HepG2 (cell line): ENCODE results near the gene LAPTM4A. TPM values are rescaled to one million over a fixed set of nuclear protein-coding genes. Genes with fewer than 3 reads are reported as not detected.

ENCODE experiments used
- GATAD1 ChIP-seq: IDR thresholded peaks from 2 replicates; pipeline ENCODE4 v1.6.1; 2016; ENCODE audit warnings: missing genetic modification reagents, missing compliant biosample characterization
- KLF6 ChIP-seq: IDR thresholded peaks from 2 replicates; pipeline ENCODE4 v1.8.0; 2016; ENCODE audit warnings: missing biosample characterization, missing genetic modification reagents
- LCORL ChIP-seq, 2 experiments: fragments of 450-650 bp in 1 of 2; sonication (generic) in 1 of 2; formaldehyde crosslinking in 1 of 2; IDR thresholded peaks; 2 replicates each; pipeline versions ENCODE4 v1.5.0 to v1.6.1; 2017 to 2020; ENCODE audit warnings: antibody characterized with exemption in 1 of 2, missing genetic modification reagents in 1 of 2
- MIER2 ChIP-seq: IDR thresholded peaks from 2 replicates; pipeline ENCODE4 v1.6.1; 2016; ENCODE audit warnings: missing biosample characterization, missing genetic modification reagents
- NFATC3 ChIP-seq: sonication (generic); formaldehyde crosslinking; IDR thresholded peaks from 2 replicates; pipeline ENCODE4 v1.5.1; 2020; ENCODE audit warnings: mild to moderate bottlenecking, missing genetic modification reagents
- PCBP1 ChIP-seq: fragments of 200-400 bp; formaldehyde crosslinking; IDR thresholded peaks from 2 replicates; pipeline ENCODE4 v1.6.1; 2017; ENCODE audit warnings: mild to moderate bottlenecking, low read depth, low read length, borderline replicate concordance
- TBL1XR1 ChIP-seq: fragments of 150-350 bp; IDR thresholded peaks from 2 replicates; pipeline ENCODE4 v1.6.1; 2014; ENCODE audit warnings: borderline replicate concordance, low read length; ENCODE audit not compliant: partially characterized antibody
- ZFX ChIP-seq: sonication (generic); formaldehyde crosslinking; IDR thresholded peaks from 2 replicates; pipeline ENCODE4 v1.4.0; 2020; ENCODE audit warnings: mild to moderate bottlenecking, low read depth, missing genetic modification reagents, moderate library complexity
- ZNF274 ChIP-seq: sonication (generic); formaldehyde crosslinking; IDR thresholded peaks from 2 replicates; pipeline ENCODE4 v1.5.1; 2020; ENCODE audit warnings: mild to moderate bottlenecking, missing genetic modification reagents
- polyA plus RNA-seq, 8 experiments: library from polyadenylated mRNA; depleted of rRNA in 3 of 8; stranded (reverse) in 7 of 8; unstranded in 1 of 8; fragments of >200 nt; fragmentation: Illumina TruSeq in 4 of 8; extraction: Trizol in 4 of 8; gene quantifications; 2 replicates each; pipeline versions ENCODE4 v1.2.1 to v1.2.3, GENCODE V29; 2011 to 2016; ENCODE audit warnings: low read depth in 4 of 8, missing spikeins in 1 of 8, mixed read lengths in 1 of 8; ENCODE audit not compliant: insufficient read depth in 1 of 8
- total RNA-seq, 5 experiments: library from RNA; depleted of rRNA; stranded (reverse); fragments of >200 nt; fragmentation: Illumina TruSeq; extraction: Trizol; gene quantifications; 2 replicates each; pipeline ENCODE4 v1.2.3, GENCODE V29; 2016; ENCODE audit warnings: low read depth in 1 of 5
- TF ChIP-seq, protein P1 (sequence below): sonication (generic); formaldehyde crosslinking; IDR thresholded peaks from 2 replicates; pipeline ENCODE4 v1.8.0; 2022; ENCODE audit warnings: mild to moderate bottlenecking, missing genetic modification reagents, borderline replicate concordance
- TF ChIP-seq, protein P2 (sequence below): IDR thresholded peaks from 2 replicates; pipeline ENCODE4 v1.6.1; 2016
- TF ChIP-seq, protein P3 (sequence below): sonication (generic); formaldehyde crosslinking; IDR thresholded peaks from 2 replicates; pipeline ENCODE4 v1.5.0; 2020; ENCODE audit warnings: mild to moderate bottlenecking, missing genetic modification reagents
- TF ChIP-seq, protein P4 (sequence below): sonication (generic); formaldehyde crosslinking; conservative IDR thresholded peaks from 2 replicates; pipeline ENCODE4 v1.4.0; 2020; ENCODE audit warnings: mild to moderate bottlenecking, missing genetic modification reagents, moderate library complexity

The LAPTM4A gene
- total and polyA plus RNA-seq, 2 of the 13 experiments (the other 11 are each of a cell fraction or from before 2014, with no cell fraction given) = 116 to 558 TPM

GRCh38 chr2:20097889-20098714 is 46.7 kb upstream of the LAPTM4A start (continued):
- TF ChIP-seq, protein P1, sequence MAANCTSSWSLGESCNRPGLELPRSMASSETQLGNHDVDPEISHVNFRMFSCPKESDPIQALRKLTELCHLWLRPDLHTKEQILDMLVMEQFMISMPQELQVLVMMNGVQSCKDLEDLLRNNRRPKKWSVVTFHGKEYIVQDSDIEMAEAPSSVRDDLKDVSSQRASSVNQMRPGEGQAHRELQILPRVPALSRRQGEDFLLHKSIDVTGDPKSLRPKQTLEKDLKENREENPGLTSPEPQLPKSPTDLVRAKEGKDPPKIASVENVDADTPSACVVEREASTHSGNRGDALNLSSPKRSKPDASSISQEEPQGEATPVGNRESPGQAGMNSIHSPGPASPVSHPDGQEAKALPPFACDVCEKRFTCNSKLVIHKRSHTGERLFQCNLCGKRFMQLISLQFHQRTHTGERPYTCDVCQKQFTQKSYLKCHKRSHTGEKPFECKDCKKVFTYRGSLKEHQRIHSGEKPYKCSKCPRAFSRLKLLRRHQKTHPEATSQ (CRISPR knock-in tag) = 0 out of 2 replicates have a peak, but pooled peaks have one; percentile 57
- TF ChIP-seq NFATC3 (CRISPR knock-in tag) (no peak), MIER2 (CRISPR knock-in tag) (no peak; the same call in 1 of the 2 replicates), KLF6 (CRISPR knock-in tag) (no peak), LCORL (IDR thresholded peaks at IDR 0.05) (no peak), LCORL (CRISPR knock-in tag; IDR thresholded peaks at IDR 0.05) (no peak), PCBP1 (no peak), ZNF274 (CRISPR knock-in tag) (no peak; the same call in 1 of the 2 replicates), ZFX (CRISPR knock-in tag) (no peak; the same call in 1 of the 2 replicates), TBL1XR1 (no peak), GATAD1 (CRISPR knock-in tag) (peak; percentile 75)
- TF ChIP-seq, protein P2, sequence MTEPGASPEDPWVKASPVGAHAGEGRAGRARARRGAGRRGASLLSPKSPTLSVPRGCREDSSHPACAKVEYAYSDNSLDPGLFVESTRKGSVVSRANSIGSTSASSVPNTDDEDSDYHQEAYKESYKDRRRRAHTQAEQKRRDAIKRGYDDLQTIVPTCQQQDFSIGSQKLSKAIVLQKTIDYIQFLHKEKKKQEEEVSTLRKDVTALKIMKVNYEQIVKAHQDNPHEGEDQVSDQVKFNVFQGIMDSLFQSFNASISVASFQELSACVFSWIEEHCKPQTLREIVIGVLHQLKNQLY = no peak
- TF ChIP-seq, protein P3, sequence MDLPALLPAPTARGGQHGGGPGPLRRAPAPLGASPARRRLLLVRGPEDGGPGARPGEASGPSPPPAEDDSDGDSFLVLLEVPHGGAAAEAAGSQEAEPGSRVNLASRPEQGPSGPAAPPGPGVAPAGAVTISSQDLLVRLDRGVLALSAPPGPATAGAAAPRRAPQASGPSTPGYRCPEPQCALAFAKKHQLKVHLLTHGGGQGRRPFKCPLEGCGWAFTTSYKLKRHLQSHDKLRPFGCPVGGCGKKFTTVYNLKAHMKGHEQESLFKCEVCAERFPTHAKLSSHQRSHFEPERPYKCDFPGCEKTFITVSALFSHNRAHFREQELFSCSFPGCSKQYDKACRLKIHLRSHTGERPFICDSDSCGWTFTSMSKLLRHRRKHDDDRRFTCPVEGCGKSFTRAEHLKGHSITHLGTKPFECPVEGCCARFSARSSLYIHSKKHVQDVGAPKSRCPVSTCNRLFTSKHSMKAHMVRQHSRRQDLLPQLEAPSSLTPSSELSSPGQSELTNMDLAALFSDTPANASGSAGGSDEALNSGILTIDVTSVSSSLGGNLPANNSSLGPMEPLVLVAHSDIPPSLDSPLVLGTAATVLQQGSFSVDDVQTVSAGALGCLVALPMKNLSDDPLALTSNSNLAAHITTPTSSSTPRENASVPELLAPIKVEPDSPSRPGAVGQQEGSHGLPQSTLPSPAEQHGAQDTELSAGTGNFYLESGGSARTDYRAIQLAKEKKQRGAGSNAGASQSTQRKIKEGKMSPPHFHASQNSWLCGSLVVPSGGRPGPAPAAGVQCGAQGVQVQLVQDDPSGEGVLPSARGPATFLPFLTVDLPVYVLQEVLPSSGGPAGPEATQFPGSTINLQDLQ (CRISPR knock-in tag) = no peak
- TF ChIP-seq, protein P4, sequence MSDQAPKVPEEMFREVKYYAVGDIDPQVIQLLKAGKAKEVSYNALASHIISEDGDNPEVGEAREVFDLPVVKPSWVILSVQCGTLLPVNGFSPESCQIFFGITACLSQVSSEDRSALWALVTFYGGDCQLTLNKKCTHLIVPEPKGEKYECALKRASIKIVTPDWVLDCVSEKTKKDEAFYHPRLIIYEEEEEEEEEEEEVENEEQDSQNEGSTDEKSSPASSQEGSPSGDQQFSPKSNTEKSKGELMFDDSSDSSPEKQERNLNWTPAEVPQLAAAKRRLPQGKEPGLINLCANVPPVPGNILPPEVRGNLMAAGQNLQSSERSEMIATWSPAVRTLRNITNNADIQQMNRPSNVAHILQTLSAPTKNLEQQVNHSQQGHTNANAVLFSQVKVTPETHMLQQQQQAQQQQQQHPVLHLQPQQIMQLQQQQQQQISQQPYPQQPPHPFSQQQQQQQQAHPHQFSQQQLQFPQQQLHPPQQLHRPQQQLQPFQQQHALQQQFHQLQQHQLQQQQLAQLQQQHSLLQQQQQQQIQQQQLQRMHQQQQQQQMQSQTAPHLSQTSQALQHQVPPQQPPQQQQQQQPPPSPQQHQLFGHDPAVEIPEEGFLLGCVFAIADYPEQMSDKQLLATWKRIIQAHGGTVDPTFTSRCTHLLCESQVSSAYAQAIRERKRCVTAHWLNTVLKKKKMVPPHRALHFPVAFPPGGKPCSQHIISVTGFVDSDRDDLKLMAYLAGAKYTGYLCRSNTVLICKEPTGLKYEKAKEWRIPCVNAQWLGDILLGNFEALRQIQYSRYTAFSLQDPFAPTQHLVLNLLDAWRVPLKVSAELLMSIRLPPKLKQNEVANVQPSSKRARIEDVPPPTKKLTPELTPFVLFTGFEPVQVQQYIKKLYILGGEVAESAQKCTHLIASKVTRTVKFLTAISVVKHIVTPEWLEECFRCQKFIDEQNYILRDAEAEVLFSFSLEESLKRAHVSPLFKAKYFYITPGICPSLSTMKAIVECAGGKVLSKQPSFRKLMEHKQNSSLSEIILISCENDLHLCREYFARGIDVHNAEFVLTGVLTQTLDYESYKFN (CRISPR knock-in tag) = no peak
